HG03196 (cell line): ENCODE results near the gene NTN3.

Experiments used
- ATAC-seq: cut with Tn5 transposase; IDR thresholded peaks from one replicate; pipeline ENCODE4 v1.9.1; 2021; ENCODE audit not compliant: unreplicated experiment

NTN3 gene

DNA sequence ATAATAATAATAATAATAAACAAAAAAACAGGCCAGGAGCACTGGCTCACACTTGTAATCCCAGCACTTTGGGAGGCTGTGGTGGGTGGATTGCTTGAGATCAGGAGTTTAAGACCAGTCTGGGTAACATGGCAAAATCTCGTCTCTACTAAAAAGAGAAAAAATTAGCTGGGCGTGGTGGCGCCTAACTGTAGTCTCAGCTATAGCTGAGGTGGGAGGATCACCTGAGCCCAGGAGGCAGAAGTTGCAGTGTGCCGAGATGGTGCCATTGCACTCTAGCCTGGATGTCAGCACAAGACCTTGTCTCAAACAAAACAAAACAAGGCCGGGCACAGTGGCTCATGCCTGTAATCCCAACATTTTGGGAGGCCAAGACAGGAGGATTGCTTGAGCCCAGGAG lies 23.9 kb downstream of the NTN3 start:
- ATAC-seq = no peak

DNA sequence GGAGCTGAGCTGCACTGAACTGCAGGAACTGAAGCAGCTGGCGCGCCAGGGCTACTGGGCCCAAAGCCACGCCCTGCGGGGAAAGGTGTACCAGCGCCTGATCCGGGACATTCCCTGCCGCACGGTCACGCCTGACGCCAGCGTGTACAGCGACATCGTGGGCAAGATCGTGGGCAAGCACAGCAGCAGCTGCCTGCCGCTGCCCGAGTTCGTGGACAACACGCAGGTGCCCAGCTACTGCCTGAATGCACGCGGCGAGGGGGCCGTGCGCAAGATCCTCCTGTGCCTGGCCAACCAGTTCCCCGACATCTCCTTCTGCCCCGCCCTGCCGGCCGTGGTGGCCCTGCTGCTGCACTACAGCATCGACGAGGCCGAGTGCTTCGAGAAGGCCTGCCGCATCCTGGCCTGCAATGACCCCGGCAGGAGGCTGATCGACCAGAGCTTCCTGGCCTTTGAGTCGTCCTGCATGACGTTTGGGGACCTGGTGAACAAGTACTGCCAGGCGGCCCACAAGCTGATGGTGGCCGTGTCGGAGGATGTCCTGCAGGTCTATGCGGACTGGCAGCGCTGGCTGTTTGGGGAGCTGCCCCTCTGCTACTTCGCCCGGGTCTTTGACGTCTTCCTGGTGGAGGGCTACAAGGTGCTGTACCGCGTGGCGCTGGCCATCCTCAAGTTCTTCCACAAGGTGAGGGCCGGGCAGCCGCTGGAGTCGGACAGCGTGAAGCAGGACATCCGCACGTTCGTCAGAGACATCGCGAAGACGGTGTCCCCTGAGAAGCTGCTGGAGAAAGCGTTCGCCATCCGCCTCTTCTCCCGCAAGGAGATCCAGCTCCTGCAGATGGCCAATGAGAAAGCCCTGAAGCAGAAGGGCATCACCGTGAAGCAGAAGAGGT lies 25.4 kb downstream of the NTN3 start:
- no peak for ATAC-seq

DNA sequence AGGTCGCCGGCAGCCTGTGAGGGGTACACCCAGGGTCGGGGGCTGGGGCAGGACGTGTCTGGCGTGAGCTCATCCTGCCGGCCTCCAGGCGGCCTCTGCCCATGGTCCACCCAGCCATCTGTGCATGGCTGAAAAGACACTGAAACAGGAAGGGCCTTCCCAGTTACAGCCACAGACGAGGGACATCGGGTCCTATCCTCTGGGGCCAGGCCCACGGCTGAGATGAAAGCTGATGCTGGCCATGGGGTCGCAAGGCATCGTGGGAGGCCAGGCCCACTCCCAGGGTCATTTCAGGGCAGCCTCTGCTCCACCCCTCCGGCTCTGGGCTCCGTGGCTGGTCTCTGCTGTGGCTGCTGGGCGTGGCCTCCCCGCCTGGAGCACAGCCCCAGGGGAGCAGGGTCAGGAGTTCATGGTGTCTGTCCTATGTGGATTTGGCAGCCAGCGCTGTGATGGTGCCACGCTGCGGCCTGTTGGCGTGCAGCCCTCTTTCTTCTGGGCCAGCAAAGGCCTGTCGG lies 26.1 kb downstream of the NTN3 start:
- ATAC-seq = no peak

DNA sequence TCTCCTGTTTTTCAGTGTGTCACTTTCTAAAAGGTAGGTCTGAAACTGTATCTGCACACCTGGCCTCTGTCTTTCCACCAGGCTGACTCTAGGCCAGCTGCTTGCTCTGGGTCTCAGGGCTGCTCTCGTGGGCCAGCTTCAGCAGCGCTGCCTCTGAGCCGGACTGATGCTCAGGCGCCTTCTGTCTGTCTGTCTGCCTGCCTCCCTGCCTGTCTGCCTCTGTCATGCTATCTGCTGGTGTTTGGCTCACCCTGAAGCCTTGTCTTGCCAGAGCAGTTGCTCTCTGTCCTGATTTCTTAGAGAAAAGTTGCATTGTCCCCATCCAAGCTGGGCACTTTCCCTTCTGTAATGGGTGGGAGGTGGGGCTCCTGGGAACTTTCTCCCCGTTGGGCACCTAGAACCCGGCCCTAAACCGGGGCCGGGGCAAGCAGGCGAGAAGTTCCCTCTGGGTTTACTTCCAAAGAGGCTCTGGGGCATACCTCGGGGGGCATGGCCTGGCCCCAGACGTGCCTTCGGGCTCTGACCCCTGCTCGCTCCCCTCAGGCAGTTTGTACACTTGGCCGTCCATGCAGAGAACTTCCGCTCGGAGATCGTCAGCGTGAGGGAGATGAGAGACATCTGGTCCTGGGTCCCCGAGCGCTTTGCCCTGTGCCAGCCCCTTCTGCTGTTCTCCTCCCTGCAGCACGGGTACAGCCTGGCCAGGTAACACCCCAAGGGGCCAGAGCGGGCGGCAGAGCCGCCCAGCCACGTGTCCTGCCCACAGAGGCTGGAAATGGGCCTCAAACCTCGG lies 26.8 kb downstream of the NTN3 start:
- ATAC-seq = no peak

DNA sequence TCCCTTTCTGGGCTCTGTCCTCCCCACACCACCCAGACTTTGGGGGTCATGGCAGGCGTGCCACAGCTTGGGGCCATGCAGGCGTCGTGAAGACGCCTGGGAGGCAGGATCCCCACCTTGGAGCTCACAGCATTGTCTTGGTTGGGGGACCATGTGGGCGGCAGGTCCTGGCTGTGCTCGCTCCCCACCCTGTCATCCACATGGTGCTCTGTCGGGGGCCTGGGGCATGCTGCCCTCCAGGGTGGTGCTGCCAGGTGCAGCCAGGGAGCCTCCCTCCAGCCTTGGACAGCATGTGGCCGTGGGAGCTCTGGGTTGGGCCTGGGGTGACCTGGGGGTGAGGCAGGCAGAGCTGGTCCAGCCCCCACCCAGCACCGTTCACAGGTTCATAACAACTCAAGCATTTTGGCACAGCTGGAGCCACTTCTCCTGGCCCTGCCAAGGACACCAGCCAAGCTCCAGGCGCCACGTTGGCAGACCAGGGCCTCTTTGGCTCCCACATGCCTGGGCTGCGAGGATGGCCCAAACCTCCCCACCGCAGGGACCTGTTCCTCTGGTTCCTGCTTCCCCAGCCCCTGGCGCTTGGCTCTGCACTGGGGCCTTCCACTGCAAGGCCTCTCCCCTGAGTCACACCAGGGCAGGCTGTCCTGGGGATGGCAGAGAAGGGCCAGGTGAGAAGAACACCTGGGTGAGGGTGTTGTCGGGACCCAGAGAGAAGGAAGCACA lies 27.6 kb downstream of the NTN3 start:
- no peak for ATAC-seq

DNA sequence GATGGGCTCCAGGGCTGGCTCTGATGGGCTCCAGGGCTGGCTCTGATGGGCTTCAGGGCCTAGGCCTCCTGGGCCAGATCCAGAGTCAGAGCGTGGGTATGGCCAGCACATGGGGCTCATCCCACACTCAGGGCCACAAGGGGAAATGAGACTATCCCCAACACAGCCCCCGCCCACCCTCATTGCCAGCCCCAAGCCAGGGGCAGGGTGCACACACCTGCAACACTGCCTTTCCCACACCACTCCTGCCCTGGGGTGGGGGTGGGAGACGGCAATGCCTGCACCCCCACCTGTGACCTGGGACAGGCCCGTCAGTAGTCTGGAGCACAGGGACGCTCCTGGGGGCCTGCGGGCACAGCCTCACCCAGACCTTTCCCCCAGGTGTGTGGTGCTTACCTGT lies 28.4 kb downstream of the NTN3 start:
- ATAC-seq = no peak

DNA sequence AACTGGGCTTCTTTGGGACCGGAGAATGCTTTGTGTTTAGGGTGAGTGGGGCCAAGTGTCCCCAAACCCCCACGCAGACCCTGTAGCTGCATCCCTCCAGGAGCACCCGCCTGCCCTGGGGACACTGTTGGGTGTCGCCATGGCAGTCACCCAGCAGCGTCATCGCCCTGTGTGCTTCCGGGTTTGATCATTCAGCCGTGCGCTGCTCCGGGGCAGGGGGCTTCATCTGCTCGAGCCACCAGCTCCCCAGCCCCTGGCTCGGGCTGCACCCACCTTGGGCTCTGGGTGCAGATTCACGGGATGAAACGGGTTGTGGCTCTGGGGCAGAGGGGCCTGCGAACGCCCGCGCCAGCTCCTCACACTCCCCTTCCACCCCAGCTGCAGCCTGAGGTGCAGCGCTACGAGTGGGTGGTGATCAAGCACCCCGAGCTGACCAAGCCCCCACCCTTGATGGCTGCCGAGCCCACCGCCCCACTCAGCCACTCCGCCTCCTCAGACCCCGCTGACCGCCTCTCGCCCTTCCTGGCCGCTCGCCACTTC lies 28.9 kb downstream of the NTN3 start:
- ATAC-seq = no peak

DNA sequence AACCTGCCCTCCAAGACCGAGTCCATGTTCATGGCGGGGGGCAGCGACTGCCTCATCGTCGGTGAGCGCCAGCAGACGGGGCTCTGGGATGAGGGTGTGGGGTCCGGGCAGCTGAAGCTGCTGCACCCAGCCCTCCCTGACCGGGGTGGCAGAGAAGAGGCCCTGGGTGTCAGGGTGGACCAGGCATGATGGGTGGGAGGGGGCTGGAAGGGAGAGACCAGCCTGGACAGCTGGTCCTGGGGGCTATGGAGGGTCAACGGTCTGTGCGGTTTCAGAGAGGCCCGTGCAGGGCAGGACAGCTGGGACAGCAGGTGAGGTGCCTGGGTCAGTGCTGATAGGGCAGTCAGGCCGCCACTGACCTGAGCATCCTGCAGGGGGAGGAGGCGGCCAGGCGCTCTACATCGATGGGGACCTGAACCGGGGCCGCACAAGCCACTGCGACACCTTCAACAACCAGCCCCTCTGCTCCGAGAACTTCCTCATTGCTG lies 29.4 kb downstream of the NTN3 start:
- no peak for ATAC-seq

DNA sequence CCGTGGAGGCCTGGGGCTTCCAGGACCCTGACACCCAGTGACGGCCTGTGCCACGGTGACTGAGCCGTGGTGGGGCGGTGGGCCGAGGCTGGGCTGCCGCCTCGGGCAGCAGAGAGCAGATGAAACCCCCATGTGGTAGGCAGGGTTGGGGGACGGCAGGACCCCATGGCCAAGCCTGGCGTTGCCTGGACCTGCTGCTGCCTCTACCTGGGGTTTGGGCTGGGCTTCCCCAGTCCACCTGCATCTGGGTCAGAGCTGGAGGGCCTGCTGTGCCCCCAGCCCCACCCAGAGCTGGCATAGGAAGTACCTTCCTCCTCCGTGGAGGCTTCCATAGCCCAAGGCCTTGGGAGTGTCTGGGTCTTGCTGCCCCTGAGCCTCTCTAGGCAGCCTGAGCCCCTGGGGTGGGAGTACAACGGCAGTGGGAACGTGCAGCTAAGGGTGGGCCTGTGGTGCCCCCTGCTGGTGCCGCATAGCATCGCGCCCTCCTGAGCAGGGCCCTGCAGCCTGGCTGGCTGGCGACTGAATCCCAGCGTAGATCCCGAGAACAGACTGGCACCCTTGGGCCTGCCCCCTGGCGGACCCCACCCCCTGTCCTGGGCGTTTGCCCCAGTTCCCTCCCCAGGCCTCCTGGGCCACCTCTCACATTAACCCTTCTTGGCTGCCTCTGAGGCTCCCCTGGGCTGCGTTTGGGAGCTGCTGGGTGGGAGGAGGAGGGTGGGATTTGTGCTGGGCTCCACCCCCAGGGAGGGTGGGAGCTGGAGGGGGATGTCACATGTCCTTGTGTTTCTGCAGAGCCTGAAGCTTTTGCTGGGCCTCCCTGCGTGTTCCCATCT lies 30.0 kb downstream of the NTN3 start:
- no peak for ATAC-seq

DNA sequence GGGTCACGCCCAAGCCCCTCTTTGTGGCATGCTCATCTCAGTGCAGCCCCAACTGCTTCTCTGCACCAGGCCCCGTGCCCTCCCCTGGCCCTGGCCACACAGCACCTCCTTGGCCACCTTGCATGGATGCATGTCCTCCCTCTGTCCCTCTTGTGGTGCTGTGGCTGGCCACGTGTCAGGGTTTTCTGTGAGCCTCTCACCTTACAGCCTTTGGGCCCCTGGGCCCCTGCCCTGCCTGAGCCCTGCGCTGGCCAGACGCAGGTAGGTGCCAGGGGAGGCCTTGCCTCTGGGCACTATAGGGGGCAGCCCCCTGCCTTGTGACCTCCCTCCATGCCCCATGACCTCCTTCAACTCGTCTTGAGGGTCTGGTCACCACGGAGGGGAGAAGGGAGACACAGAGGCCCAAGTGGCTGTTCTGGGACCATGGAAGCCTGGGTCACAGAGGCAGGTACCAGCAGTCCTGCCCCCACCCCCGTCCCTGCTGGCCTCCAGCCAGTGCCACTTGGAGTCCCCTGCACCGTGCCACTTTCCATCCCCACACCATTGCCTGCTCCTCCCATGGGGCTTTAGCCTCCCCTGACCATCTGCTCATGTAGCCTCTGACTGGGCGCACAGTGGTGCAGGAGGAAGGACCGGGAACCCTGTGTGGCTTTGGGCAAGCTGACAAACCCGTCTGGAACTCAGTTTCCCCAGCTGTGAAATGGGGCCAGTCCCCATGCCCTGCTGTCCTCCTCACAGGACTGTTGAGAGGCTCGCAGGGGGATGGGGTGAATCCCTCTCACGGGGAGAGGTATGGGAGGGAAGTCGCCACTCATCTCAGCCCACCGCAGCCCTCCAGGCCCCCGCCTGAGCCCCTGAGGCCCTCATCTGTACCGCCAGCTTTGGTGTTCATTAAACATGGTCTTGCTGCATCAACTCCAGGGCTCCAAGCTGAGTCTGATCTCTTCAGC lies 31.1 kb downstream of the NTN3 start:
- no peak for ATAC-seq

DNA sequence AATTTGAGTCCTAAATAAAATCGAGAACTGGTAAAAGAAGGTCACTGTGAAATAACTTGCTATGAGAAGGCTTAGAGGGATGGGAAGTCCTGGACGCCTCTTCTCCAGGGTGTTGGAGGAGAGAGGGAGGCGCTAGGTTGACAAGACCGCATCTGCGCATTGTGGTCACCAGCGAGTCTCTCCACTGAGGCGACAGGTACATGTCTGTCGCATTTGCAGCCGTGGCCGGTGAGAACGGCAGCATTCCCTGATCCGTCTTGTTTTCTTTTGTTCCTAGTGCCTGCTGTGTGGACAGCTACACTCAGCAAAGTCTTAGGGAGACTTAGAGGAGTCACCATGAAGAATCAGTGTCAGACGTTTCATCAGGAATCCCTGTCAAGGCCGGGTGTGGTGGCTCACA lies 34.6 kb downstream of the NTN3 start:
- ATAC-seq = no peak

DNA sequence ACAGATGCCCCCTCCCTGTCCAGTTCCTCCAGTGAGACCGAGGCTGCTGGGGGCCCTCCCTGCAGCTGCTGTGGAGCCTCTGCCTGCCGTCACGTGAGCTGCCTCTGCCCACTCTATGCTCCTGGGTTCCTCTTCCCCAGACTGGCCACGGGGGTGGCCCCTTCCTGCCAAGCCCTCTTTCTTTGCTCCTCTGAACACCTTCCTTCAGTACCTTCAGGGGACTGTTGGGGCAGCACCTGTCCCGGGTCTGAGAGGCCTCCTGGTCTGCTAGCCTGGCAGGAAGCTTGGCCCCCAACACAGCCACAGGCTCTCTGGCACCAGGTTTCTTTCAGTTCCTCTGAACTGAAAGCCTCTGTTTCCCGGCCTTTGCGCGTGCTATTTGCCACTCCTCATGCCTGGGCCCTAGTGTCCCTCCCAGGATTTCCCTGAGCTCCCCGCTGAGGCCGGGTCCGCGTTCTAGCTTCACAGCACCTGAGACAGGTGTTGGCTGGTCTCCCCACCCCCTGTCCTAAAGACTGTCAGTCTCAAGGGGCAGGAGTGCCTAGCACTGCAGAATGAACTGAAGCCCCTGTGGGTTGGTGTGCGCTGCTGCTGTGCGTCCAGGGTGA lies 36.1 kb downstream of the NTN3 start:
- ATAC-seq = no peak

DNA sequence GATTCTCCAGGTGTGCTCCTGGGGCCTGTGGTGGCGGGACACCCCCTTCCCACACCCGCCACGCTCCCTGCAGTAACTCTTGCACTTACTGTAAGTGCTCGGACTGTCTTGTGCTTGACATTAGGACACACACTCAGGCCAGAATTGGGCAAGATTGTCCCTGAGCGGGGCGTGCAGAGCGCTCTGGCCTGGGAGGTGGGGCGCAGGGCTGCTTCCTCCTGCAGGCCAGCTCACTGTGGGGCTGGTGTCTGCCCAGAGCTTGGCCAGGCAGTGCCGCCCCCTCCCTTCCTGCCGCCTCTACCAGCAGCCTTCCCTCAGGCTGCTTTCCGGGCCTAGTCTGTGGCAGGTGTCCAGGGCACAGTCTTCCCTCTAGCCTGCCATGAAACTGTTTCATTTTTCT lies 36.6 kb downstream of the NTN3 start:
- no peak for ATAC-seq

DNA sequence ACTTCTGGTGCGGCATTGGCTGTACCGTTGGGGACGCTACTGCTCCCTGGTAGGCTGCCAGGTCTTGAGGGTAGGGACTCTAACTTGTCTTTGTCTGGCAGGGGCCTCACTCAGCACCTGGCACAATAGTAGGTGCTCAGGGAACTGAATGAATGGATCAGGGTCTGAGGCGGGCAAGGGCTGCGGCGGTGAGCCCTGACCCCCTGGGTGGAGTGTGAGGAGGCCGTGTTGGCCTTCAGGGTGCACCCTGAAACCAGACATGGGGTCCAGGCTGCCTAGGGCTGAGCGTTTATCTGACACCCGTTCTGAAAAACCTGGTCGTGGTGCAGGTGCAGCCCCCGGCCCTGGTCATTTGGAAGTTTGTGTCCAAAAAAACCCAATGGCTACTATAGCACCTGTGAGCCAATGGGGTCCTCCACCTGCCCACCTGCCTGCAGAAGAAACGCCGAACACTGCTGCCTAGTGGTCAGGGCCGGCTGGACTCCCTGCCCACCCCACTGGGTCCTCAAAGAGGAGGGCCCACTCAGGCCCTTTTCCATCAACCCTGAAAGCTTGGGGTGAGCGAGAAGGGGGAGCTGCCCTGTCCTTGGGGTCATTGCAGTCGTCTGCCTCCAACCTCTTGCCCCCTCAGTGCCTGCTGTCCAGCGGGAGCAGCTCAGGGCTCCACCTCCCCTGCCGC lies 37.8 kb downstream of the NTN3 start:
- no peak for ATAC-seq

DNA sequence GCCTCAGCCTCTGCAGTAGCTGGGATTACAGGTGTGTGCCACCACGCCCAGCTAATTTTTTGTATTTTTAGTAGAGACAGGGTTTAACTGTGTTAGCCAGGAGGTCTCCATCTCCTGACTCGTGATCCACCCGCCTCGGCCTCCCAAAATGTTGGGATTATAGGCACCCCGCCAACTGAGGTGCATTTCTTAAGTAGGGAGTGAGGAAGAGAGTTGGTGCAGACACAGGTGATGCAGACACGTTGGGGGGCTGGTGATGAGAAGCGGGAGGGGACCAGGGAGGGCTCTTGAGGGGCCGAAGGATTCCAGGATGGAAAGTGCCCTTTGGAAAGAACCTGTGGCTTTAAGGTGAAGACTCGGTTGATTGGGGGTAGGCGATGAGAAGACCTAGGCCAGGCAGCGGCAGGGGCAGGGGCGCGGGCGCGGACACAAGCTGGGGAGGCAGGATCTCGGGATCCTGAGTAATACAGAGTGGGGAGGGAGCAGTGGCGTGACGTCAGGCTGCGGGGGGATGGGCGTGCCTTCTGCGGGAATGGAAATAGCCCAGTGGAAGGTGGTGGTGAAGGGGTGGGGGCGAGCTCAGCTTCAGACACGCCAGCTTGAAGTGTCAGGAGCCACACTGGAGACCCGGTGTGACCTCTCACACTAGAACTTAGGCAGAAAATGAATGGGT lies 40.2 kb downstream of the NTN3 start:
- no peak for ATAC-seq

DNA sequence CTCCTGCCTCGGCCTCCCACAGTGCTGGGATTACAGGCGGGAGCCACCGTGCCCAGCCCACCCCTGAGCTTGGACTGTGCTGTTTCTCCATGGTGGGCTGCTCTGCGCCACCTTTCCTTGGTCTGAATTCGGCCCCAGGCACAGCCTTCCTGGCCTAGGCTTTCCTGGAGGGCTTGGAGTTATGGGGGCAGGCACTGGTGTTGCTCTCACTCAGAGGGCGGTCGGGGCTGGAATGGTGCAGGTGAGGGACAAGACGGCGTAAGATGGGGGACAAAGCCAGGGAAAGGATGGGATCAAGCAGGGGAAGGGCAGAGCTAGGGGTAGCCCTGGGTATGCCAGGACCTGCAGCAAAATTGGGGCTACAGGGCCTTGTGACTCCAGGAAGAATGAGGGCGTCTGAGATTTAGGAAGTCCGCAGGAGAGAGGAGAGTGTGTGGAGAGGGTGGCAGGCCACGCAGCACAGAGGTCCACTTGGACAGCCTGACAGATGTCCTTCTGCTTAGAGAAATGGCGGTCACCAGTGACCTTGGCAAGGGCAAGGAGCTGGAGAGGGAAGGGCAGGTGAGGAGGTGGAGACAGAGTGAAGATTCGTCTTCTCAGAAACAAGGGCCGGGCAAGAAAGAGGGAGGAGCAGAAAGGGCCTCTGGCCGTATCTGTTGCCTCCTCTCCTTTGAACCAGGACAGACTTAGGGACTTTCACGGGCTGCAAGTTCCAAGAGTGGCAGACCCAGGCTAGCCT lies 41.1 kb downstream of the NTN3 start:
- no peak for ATAC-seq
